Suppressor macrophage treated with lipopolysaccharide for 1 hour (primary cell): ENCODE data around the gene OR4D9.

ENCODE experiments used
- DNase-seq, 3 donors: peaks; one replicate each; pipeline ENCODE4 v3.0.0-alpha.2; 2020 to 2022

Gene OR4D9

DNA sequence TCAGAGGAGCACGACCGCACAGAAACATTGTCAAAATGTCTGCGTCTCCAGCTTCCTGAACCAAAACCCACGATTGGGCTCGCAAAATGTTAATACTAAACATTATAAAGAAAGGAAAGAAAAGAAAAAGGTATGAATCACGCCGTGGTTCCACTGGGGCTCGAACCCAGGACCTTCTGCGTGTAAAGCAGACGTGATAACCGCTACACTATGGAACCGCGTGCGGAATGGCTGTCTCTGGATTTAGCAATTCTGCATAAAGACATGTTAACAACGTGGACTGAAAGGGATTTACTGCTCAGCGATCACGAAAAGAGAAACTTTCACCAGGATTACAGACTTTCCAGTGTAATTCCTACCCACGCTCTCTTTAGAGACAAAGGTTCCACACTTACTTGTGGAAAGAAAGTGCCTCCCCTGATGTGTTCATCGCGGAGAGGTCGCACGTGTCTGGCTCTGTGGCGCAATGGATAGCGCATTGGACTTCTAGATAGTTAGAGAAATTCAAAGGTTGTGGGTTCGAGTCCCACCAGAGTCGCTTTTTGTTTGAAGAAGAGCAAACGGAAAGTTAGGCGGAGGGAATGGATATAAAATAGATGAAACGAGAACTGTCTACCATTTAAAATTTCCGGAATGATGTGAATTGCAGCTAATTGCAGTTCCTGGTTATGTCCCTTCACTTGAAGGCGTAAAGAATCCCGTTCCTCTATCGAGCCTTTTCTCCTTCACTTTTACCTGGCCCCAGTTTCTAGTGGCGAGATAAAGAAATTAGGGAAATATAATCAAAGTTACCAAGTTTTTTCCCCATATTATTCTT, 39.7 kb downstream of the OR4D9 start:
- peak; percentile 93 to 94 (median 94) for DNase-seq

DNA sequence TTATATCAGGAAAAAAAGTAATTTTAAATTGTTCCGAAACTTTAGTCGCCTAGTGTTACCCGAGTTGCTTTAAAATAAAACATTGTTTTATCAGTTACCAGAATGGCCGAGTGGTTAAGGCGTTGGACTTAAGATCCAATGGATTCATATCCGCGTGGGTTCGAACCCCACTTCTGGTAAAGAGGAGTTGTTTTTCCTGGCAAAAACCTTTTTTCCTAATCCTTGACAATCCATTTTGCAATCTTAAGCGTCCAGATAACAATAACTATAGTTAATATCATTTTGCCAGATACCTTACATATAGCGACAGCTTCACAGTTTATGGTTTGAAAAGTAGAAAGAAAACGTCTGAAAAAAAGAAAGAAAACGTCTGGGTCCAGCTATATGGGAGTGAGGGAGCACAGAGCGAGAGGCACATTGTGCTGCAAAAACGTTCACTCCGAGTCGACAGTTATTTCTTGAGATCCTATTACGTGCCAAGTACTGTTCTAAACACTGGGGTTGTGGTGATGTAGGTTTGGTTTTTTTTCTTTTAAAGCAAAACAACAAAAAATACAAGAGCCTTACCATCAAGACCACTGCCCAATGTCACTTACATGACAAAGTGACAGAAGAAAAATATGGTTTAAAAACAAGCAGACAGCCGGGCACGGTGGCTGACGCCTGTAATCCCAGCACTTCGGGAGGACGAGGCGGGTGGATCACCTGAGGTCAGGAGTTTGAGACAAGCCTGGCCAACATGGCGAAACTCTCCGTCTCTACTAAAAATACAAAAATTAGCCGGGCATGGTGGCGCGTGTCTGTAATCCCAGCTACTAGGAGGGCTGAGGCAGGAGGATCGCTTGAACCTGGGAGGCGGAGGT, 40.6 kb downstream of the OR4D9 start:
- DNase-seq: peak; percentile 53 to 67 (median 67)

DNA sequence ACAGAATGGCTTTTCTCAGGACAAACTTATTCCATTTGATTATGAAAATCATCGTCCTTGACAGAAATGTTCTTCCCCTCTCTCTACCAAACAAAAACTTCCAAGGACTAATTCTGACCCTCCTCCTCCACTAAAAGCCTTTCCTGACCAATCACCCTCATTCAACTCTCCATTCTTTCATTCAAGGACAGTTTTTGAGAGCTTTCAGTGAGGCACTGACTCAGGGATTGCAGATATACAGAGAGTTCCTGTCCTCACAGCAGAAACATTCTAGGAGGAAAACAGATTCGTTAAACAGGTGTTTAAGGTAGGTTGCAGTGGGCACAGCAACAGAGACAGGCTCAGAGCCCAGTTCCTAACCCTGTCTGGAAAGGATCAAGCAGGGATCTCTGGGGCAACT, 41.5 kb downstream of the OR4D9 start:
- DNase-seq: no peak

DNA sequence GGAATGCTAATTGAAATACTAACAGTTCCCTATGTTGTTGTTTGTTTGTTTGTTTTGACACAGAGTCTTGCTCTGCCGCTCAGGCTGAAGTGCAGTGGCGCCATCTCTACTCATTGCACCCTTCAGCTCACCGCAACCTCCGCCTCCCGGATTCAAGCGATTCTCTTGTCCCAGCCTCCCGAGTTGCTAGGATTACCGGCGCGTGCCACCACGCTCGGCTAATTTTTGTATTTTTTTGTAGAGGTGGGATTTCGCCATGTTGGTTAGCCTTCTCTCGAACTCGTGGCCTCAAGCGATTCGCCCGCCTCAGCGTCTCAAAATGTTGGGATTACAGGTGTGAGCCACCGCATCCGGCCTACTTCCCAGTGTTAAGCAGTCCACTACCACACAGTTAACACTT, 42.0 kb downstream of the OR4D9 start:
- DNase-seq: no peak

- DNase-seq: no peak
Measured at GRCh38 chr11:59555601-59556114, 44.3 kb downstream of the OR4D9 start.

GRCh38 chr11:59556115-59556916, 45.0 kb downstream of the OR4D9 start:
- peak; percentile 86 for DNase-seq

- no peak for DNase-seq
Measured at GRCh38 chr11:59556917-59557348, 45.6 kb downstream of the OR4D9 start.

GRCh38 chr11:59558270-59558643, 46.9 kb downstream of the OR4D9 start:
- peak; percentile 38 to 48 (median 45) for DNase-seq

- DNase-seq: no peak
Measured at GRCh38 chr11:59559886-59560285, 48.5 kb downstream of the OR4D9 start.

DNA sequence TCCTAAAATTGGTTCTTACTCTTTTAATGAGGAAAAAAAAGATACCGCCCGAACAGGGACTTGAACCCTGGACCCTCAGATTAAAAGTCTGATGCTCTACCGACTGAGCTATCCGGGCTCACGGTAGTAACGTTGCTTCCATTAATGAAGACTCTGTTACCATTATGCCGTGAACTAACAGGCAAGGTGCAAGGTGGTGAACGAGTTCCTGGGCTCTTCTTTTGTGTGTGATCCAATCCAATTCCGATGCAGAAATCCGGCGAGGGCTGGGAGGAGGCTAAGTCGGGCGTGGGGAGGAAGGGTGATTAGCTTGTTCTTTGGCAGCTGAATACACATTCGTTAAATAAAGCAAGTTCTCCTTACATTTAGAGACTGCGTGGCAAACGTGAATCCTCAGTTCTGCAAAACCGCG, 49.0 kb downstream of the OR4D9 start:
- peak; percentile 54 to 72 (median 58) for DNase-seq

DNA sequence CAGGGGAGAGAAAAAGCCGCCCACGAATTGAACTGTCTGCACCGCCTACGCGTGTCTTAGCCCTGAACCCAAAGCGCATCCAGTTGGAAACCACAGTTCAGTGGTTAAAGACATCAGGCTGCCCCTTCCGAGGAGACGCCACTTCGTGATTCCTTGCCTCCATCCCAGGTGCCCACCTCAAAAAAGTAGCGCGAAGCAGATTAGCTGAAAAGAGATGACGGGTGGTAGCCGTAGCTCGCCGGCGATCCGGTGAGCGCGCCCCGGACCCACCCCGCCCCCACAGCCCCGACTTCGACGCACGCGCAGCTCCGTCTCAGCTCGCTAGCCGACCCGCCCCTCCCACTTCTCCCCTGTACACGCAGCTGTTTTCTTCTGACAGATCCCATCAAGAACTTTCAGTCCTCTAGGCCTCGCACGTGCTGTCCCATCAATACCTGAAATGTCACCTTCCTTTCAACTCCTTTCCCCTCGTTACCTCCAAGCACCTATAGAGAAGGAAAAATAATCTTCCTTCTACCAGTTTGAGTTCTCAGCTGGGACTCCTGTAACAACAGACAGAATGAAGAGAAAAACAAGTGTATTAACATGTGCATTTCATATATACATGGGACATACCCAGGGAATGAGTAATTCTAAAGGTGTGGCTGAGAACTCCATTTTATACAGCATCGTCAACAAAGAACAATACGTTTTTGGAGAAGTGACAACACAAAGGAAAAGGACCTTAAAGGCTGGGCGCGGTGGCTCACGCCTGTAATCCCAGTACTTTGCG, 49.5 kb downstream of the OR4D9 start:
- peak; percentile 83 to 91 (median 83) for DNase-seq

DNA sequence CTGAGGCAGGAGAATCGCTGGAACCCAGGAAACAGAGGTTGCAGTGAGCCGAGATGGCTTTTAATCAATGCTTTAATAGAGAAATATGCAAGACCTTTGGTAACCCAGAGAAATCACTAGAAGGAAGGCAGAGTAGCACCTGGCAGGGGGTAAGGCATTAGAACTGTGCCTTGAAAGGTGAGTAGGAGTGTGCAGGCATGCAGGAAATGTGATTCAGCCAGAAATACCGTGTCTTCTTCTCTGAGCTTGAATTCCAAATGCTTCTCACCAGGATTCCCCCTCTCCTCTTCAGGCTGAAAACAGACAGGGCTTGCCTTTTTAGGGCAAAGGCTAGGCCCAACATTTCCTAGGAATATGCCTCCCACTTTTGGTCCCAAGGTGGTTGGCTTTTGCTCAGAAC, 51.0 kb downstream of the OR4D9 start:
- DNase-seq: no peak
